ENCODE measurements around the gene NOL12. TPM values are rescaled to one million over a fixed set of nuclear protein-coding genes. Genes with fewer than 3 reads are reported as not detected.

Gene NOL12
- total RNA-seq, 1 experiment from 2014 or later, result 30.4 TPM

DNA sequence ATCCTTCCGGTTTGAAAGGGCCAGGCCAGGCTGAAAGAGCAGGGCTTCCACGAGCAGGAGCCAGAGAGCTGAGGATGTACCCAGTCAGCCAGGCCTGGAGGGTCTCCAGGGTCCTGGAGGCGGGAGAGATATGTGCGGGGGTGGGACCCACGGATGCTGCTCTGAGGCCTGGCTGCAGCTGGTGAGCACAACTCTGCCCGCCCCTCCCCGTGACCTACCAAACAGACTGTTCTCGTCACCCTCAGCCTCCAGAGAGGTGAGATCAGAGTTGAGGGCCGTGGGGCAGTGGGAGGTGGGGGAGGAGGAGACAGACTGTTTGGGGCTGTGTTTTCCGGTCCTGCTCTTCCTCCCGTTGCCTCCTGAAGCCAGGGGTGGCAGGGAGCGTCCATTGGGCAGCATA lies 52.9 kb downstream of the NOL12 start:
- H2BK15ac ChIP-seq (ENCODE audit: low read depth, low read length), result no peak overlapping the region
- no peaks in the 10 kb centered on the region for H3K79me2 ChIP-seq (ENCODE audit: insufficient read depth, low read length)
- H2BK12ac ChIP-seq (ENCODE audit: insufficient read length, low read depth, low read length), result no peak overlapping the region
- H3K4me2 ChIP-seq (ENCODE audit: insufficient read depth, insufficient read length, low read length), result no peak overlapping the region
- Mint-ChIP-seq H3K4me1 (peaks cover 7 to 13% of the 10 kb centered on the region in 2 experiments; a peak in 3 of 4 replicates), H3K4me3 (no peak overlapping the region; a peak in 1 of 5 replicates), H3K36me3 (ENCODE audit: insufficient read depth in 1 of 3, low read depth in 3 of 3) (peaks cover 4 to 26% (median 17%) of the 10 kb centered on the region in 3 experiments; a peak in 6 of 7 replicates), H3K27ac (no peak overlapping the region), H3K27me3 (ENCODE audit: low read depth) (peaks cover 85% of the 10 kb centered on the region), H3K9me3 (no peaks in the 10 kb centered on the region)
- H2BK20ac ChIP-seq (ENCODE audit: low read depth, low read length, poor library complexity, severe bottlenecking), result no peak overlapping the region
- no peak for DNase-seq
- no peak overlapping the region for H3K4ac ChIP-seq (ENCODE audit: low read depth, low read length)
- no peaks in the 10 kb centered on the region for H4K20me1 ChIP-seq (ENCODE audit: control insufficient read depth, insufficient read depth, insufficient read length)
- no peak overlapping the region for H3K56ac ChIP-seq (ENCODE audit: insufficient read length, low read depth, low read length)
- no peak overlapping the region for H2AK5ac ChIP-seq (ENCODE audit: insufficient read length, low read length)
- H3K9ac ChIP-seq (ENCODE audit: extremely low read depth, insufficient read length, low read length), result no peak overlapping the region
- H3K18ac ChIP-seq (ENCODE audit: insufficient read length, low read depth, low read length), result no peak overlapping the region
- H3K79me1 ChIP-seq (ENCODE audit: insufficient read depth, low read depth, low read length, poor library complexity, severe bottlenecking), result no peaks in the 10 kb centered on the region
- H3K23ac ChIP-seq (ENCODE audit: insufficient read length, low read depth, low read length), result no peak overlapping the region
- H3K14ac ChIP-seq (ENCODE audit: insufficient read depth, low read length), result no peak overlapping the region; the same call in 1 of the 2 replicates
- TF ChIP-seq, protein P1, sequence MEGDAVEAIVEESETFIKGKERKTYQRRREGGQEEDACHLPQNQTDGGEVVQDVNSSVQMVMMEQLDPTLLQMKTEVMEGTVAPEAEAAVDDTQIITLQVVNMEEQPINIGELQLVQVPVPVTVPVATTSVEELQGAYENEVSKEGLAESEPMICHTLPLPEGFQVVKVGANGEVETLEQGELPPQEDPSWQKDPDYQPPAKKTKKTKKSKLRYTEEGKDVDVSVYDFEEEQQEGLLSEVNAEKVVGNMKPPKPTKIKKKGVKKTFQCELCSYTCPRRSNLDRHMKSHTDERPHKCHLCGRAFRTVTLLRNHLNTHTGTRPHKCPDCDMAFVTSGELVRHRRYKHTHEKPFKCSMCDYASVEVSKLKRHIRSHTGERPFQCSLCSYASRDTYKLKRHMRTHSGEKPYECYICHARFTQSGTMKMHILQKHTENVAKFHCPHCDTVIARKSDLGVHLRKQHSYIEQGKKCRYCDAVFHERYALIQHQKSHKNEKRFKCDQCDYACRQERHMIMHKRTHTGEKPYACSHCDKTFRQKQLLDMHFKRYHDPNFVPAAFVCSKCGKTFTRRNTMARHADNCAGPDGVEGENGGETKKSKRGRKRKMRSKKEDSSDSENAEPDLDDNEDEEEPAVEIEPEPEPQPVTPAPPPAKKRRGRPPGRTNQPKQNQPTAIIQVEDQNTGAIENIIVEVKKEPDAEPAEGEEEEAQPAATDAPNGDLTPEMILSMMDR (conservative IDR thresholded peaks at IDR 0.05), result no peak
- WGBS (ENCODE audit: extremely low coverage, insufficient read length, low lambda C conversion rate), result no CpG with 5 or more reads among the region's 12 CpGs
- H3K27me3 ChIP-seq (ENCODE audit: insufficient read depth, low read length), result peaks cover 23% of the 10 kb centered on the region; the same call in 1 of the 2 replicates
- H3K4me1 ChIP-seq (ENCODE audit: insufficient read depth, low read length), result no peaks in the 10 kb centered on the region
- no peak overlapping the region for H2BK120ac ChIP-seq (ENCODE audit: low read depth, low read length, poor library complexity, severe bottlenecking)
- no peaks in the 10 kb centered on the region for H3K23me2 ChIP-seq (ENCODE audit: insufficient read length, low read depth, low read length, poor library complexity, severe bottlenecking)
- no peak overlapping the region for H4K8ac ChIP-seq (replicated peaks; ENCODE audit: insufficient read length, low read depth, low read length)
- H2AFZ ChIP-seq (ENCODE audit: low read length), result no peak overlapping the region
- H3T11ph ChIP-seq (ENCODE audit: low read length), result no peak overlapping the region
- no peak overlapping the region for H4K91ac ChIP-seq (ENCODE audit: insufficient read length, low read depth, low read length)
- H3K27ac ChIP-seq (ENCODE audit: insufficient read length, low read depth, low read length), result no peak overlapping the region
- H4K5ac ChIP-seq (ENCODE audit: insufficient read length, low read depth, low read length), result no peak overlapping the region
- no peak overlapping the region for H2BK5ac ChIP-seq (ENCODE audit: insufficient read length, low read length)
- no peaks in the 10 kb centered on the region for H3K9me3 ChIP-seq (ENCODE audit: control insufficient read depth, low read depth, low read length)

All from H9 (cell line).